ENCODE results near the gene ANKRD6. TPM values are rescaled to one million over a fixed set of nuclear protein-coding genes. Genes with fewer than 3 reads are reported as not detected.
A peak's percentile ranks its signal among the peaks of the same experiment; 100 is the strongest.
"Not testable (repeated sequence)": the region's sequence is repeated elsewhere in the genome, so short reads cannot be mapped to it uniquely, and the experiment has no call there.

Gene ANKRD6
- total RNA-seq, 1 donor from 2014 or later, result 43.5 TPM

GRCh38 chr6:89640804-89641203 is 207.9 kb downstream of the ANKRD6 start:
- no peak overlapping the region for H3K4me3 Mint-ChIP-seq
- no peak for TF ChIP-seq CTCF (IDR thresholded peaks at IDR 0.05; ENCODE audit: unreplicated experiment)
- peaks cover 18% of the 10 kb centered on the region for H3K4me1 Mint-ChIP-seq
- peak overlapping the region; percentile 20 for H3K27ac Mint-ChIP-seq
- no peak for DNase-seq (ENCODE audit: low spot score in 2 of 2, unreplicated experiment in 2 of 2)
- peaks cover 29% of the 10 kb centered on the region for H3K36me3 Mint-ChIP-seq
- no peaks in the 10 kb centered on the region for H3K9me3 Mint-ChIP-seq
- H3K27me3 Mint-ChIP-seq (ENCODE audit: low read depth), result no peaks in the 10 kb centered on the region

- peaks cover 26% of the 10 kb centered on the region for H3K36me3 Mint-ChIP-seq
- peaks cover 18% of the 10 kb centered on the region for H3K4me1 Mint-ChIP-seq
- not testable (repeated sequence) for H3K27me3 Mint-ChIP-seq (ENCODE audit: low read depth); DNase-seq (ENCODE audit: low spot score in 2 of 2, unreplicated experiment in 2 of 2); H3K4me3 Mint-ChIP-seq; H3K27ac Mint-ChIP-seq; H3K9me3 Mint-ChIP-seq
Observed at GRCh38 chr6:89641581-89641980, 208.6 kb downstream of the ANKRD6 start.

- Mint-ChIP-seq H3K27me3 (ENCODE audit: low read depth) (no peaks in the 10 kb centered on the region), H3K9me3 (no peaks in the 10 kb centered on the region), H3K27ac (no peak overlapping the region), H3K4me1 (peaks cover 13% of the 10 kb centered on the region), H3K4me3 (no peak overlapping the region), H3K36me3 (peaks cover 34% of the 10 kb centered on the region)
- no peak for TF ChIP-seq CTCF (IDR thresholded peaks at IDR 0.05; ENCODE audit: unreplicated experiment)
- DNase-seq (ENCODE audit: low spot score in 2 of 2, unreplicated experiment in 2 of 2), result no peak
Observed at GRCh38 chr6:89642956-89643355, 210.0 kb downstream of the ANKRD6 start.

- peaks cover 9% of the 10 kb centered on the region for H3K4me1 Mint-ChIP-seq
- peaks cover 39% of the 10 kb centered on the region for H3K36me3 Mint-ChIP-seq
- H3K27me3 Mint-ChIP-seq (ENCODE audit: low read depth), result no peaks in the 10 kb centered on the region
- H3K4me3 Mint-ChIP-seq, result no peak overlapping the region
- TF ChIP-seq CTCF (IDR thresholded peaks at IDR 0.05; ENCODE audit: unreplicated experiment), result no peak
- H3K9me3 Mint-ChIP-seq, result no peaks in the 10 kb centered on the region
- no peak overlapping the region for H3K27ac Mint-ChIP-seq
- DNase-seq (ENCODE audit: low spot score in 2 of 2, unreplicated experiment in 2 of 2), result no peak
Observed at GRCh38 chr6:89643406-89643805, 210.5 kb downstream of the ANKRD6 start.

GRCh38 chr6:89644864-89645263 is 211.9 kb downstream of the ANKRD6 start:
- H3K27ac Mint-ChIP-seq, result no peak overlapping the region
- DNase-seq (ENCODE audit: low spot score in 2 of 2, unreplicated experiment in 2 of 2), result no peak
- H3K27me3 Mint-ChIP-seq (ENCODE audit: low read depth), result no peaks in the 10 kb centered on the region
- no peak overlapping the region for H3K4me3 Mint-ChIP-seq
- H3K4me1 Mint-ChIP-seq, result peaks cover 2% of the 10 kb centered on the region
- peaks cover 39% of the 10 kb centered on the region for H3K36me3 Mint-ChIP-seq
- H3K9me3 Mint-ChIP-seq, result no peaks in the 10 kb centered on the region
- TF ChIP-seq CTCF (IDR thresholded peaks at IDR 0.05; ENCODE audit: unreplicated experiment), result no peak

GRCh38 chr6:89649682-89650081 is 216.7 kb downstream of the ANKRD6 start:
- no peak overlapping the region for H3K4me3 Mint-ChIP-seq
- H3K27ac Mint-ChIP-seq, result no peak overlapping the region
- peaks cover 46% of the 10 kb centered on the region for H3K36me3 Mint-ChIP-seq
- H3K9me3 Mint-ChIP-seq, result no peaks in the 10 kb centered on the region
- H3K4me1 Mint-ChIP-seq, result peaks cover 4% of the 10 kb centered on the region
- no peak for DNase-seq (ENCODE audit: low spot score in 2 of 2, unreplicated experiment in 2 of 2)
- no peaks in the 10 kb centered on the region for H3K27me3 Mint-ChIP-seq (ENCODE audit: low read depth)
- TF ChIP-seq CTCF (IDR thresholded peaks at IDR 0.05; ENCODE audit: unreplicated experiment), result no peak
